HG03575 (cell line): ENCODE results near the gene CEP131.

Experiments used
- ATAC-seq: cut with Tn5 transposase; IDR thresholded peaks from one replicate; pipeline ENCODE4 v1.9.1; 2021; ENCODE audit not compliant: unreplicated experiment, insufficient number of reproducible peaks, low FRiP score; ENCODE audit errors: extremely low read depth

Gene CEP131

DNA sequence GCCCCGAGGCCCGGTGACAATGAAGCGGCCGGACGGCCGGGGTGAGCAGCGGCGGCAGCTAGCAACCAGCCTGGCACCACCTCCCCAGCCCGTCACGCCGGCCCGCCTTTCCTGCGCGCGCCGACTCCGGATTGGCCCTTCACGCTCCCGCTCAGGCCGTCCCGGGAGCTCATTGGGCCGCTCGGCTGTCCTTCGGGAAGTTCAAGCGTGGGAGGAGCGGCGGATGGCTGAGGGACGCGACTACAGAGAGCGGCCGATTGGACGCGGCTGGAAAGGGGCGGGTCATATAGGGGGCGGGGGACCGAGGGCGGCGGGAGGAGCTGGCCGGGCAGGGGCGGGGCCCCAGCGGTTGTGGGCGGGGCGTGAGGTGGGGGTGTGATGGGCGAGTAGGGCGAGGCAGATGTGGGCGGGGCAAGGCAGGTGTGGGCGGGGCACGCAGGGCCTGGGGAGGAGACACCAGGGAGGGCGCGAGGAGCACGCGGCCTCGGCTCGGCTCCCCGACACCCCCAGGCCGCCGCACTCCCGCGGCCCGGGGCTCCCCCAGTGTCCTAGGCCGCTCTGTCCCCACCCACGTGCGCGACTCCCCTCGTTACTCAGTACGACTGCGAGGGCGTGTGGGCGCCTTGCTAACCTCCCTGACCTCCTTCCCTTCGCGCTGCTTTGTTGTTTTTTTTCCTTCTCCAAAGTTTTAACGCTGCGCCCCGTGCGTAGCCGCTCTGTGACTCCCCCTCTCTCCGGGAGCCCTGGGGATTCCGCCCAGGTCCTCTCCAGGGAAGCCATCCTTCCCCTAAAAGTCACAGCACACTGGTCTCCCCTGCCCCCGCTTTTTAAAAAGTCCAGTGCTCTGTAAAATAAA, at the start of gene CEP131:
CEP131 (minus strand) TSS at position 60 of the 856 bp plus-strand sequence. CDS start 2,909 bp downstream, outside the sequence.
- peak; percentile 74 for ATAC-seq

DNA sequence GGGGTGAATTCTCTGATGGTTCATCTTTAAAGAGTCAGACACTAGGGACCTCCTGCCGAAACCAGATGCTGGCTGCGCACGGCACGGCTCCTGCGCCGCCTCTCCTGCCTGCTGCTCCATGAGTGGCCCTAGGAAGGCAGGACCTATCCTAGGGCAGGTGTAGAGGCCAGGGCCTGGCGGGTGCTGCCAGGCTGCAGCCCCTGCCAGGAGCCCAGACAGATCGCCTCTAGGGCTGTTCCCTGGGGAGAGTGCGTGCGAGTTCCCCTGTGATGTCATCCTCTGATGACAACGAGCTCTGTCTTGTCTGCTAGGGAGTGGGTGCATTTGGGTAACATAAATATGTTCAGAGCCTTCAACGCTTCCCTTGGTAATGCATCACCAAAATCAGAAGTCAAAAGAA, 48.5 kb upstream of the CEP131 start:
- no peak for ATAC-seq

DNA sequence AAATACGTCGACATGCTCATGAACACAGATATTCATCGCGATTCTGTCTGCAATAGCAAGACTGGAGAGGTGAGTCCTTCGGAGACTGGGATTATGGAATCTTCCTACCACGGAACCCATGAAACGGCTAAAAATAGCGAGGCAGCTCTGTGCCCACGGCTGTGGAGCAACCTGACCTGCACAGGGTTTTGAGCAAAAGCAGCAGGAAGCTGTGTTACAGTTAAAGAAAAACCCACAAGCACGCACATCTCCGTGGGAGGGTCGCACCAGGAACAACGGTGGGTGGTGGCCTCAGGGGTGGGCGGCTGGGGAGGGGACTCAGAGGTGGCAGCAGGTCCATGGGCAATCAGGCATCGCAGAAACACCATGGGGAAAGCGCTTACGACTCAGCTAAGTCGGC, 47.5 kb upstream of the CEP131 start:
- no peak for ATAC-seq

DNA sequence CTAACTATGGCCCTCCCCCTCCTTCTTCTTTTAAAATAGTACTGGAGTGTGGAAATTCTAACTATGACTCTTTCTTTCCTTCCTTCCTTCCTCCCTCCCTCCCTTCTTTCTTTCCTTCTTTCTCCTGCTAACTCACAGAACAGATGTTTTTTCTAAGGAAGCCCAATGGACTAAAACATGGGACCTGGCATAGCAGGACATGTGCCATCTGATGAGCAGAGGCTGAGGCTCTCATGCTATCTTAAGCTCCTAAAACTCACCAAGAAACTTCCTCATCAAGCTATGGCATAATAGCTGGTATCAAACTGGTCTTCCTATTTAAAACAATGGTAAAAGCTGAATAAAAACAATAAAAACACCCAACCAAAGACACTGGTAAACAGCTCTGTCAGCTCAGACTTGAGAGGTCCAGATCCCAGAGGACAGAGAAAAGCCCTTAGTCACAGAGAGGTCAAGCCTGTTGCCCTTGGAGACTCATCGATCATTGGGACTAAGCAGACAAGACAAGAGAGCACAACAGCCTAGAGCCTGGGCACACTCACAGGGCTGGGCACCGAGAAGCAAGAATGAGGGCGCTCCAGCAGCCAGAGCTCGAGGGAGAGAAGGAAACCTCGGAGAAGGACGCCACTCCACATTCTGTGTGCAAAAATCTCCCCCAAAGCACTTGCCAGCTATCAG, 44.8 kb upstream of the CEP131 start:
- ATAC-seq, result no peak

DNA sequence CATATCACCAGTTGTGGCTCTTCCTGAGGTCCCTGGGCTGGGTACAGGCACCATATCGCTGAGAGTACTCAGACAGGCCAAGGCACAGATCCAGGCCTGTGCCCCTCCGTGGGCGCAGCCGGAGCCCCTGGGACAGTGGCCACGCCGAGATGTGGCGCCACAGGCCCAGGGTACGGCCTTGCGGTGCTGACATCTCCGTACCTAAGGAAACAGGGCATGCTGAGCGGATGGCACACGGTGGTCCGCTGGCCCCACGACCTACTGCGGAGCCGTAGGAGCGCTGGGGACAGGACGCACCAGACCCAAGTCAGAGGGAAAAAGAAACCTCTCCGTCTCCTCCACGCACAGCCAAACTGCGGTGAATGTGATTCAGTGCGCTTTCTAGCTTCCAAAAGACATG, 42.8 kb upstream of the CEP131 start:
- no peak for ATAC-seq

DNA sequence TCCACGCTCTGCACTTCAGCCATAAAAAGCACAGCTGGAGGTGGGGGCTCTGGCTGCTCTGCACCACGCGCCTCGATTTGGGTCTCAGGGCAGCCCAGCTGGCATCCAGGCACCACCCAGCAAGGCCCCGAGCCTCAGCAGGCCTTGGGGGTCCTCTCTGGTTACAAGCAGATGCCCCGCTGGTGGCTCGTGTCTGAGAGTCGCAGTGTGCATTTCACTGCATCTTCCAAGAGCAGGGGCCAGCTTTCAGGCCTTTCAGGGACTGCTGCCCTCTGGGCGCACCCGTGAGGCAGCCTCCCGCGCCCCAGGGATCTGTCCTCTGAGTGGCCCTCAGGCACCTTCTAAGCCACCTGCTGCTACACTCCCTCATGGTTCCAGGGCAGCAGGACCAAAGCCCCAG, 41.9 kb upstream of the CEP131 start:
- ATAC-seq, result no peak

DNA sequence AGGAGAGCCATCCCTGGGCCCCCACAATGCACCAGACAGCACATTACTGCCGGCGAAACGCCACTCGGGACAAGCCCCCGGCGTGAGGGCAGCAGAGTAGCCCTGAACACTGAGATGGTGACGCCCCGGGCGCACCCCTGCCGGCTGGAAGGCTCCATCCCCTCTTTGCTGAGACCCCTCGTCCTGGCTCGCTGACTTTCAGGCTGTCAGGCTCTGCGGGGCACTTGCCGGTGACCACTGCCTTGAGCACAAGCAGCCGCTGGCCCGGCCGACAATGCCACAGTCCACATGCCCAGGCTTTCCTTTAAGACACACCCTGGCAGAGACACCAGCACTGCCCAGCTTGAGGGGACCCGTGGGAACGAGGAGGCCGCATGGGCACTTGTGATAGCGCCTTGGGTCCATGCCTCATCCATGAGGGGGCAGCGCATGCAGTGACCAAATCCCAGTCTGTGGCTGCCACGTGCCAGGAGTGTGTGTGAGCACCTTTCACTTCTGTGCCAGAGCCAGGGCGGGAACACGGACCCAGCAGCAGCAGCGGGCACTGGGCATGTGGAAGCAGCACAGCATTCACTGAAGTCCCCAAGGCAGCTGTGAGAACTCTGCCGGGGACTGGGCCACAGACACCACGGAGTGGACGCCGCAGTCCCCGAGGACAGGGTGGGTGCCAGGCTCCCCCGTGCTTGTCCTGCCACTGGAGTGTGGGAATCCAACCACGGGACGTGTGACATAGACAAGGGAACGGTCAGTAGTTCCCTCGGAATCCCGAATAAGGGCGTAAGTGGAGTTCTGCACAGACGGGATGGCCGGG, 40.8 kb upstream of the CEP131 start:
- no peak for ATAC-seq

DNA sequence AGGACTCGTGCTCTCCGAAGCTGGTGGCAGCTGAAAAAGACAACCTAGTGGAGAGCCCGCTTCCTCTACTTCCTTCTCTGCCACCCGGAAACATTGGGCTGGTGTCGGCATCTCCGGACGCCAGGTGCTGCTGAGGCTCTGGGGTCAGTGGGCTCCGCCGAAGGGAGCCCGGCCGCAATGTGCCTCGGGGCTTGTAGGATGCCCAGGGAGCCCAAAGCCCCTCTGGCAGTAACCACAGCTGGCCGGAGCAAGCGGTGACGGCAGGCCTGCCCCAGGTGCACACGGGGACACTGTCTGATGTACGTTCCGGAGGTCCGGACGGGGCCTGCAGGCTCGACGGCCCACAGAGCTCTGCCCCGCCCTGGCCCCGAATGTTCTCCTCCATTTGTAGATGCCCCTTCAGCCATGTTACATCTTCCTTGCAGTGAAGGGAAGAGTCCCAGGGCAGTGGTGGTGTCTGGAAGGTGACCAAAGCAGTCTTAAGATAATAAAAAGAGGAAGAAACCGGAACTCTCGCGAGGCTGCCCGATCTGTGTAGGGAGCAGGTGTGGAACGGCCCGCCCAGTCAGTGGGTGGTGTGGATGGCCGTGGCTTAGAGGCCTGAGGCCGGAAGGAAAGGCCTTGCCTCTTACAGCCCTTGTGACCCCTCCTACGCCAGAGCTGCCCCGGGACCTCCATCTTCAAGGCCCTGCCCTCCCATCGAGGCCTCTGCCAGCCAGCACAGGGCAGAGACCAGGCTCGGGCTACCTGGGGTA, 39.0 kb upstream of the CEP131 start:
- ATAC-seq, result no peak

DNA sequence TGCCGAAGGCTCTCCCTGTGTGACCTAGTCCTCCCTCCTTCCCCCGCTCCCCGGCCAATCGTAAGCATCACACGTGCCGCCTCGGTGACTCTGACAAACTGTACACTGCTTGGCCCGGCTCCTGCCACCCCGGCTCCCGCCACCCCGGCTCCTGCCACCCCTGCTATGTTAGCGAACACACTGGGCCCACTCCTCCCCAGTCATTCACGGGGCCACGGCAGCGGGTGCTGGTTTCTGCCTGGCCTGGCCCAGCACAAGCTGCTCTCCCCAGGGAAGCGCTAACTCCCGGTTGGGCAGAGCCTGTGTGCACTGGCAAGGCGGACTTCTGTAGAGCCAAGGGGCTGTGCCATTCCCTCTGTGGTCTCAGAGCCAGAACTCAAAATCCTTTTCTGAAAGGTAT, 38.3 kb upstream of the CEP131 start:
- ATAC-seq, result no peak

DNA sequence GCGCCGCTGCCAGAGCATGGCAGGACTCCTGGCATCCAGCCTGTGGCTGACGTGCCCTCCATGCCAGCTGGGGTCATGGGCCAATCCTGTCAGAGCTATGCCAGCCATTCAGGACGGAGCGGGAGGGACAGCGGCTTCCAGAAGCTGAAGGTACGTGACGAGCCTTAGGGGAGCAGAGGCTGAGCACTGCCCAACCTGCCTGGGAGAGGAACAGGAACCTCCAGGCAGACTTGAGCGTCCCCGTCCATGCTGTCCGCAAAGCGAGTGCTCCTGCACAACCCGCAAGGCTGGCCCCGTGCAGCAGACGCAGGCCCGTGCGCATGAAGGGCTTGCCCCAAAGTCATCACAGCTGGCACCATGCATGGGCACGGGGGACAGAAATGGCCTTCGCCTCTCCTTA, 37.9 kb upstream of the CEP131 start:
- no peak for ATAC-seq

DNA sequence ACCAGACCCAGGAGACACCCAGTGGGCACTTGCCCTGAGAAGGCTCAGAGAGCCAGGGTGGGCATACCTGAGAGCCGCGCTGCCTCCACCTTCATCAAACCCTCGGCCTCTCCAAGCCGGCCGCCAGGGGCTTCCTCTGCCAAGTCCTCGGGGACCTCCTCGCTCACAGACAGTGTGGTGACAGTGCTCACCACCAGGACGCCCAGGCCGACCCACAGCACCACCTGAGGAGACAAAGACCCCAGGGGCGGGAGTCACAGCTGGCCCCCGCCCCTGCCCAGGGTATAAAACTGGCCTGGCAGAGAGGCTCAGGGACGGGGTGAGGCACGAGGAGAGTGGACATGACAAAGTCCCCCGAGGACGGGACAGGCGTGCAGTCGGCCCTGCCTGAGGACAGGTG, 37.4 kb upstream of the CEP131 start:
- no peak for ATAC-seq

DNA sequence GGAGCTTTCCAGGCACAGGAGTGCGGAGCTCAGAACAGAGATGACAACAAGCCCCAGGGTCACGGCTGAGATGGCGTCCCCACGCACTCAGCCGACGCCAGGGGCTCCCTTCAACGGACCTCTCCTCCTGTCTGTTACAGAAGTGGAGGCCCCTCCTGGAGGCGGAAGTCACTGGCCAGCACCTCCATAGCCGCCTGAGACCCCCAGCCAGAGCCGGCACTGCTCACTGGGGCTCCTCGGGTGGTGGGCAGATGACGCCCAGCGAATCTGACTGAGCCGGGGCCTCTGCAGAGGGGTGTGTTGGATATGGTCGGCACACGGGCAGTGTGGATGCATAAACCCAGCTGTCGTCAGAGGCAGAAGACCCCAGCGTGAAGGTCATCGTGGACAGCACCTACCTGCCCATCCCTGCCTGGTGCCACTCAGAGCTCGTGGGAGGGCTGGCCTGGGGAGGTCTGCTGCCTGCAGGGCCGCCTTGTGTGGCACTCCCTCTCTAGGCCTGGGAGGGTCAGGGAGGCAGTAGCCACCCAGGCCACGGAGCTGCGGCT, 36.4 kb upstream of the CEP131 start:
- no peak for ATAC-seq

DNA sequence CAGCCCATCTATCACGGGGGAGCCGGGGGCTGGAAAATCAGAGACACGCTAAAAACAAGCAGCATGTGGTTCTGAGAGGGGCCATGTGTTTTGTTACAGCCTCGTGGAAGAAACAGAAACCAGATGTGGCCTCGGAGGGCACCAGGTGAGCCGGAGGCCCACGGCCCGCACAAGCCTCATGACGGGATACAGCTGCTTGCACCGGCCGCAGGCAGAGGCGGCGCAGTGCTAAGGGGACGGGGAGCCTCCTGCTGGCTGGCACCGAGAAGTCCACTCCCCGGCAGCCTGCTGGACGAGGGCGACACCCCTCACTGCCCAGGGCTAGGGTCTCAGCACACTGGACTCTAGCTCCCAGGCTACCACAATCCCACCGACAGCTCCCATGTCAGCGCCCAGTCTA, 35.5 kb upstream of the CEP131 start:
- no peak for ATAC-seq

DNA sequence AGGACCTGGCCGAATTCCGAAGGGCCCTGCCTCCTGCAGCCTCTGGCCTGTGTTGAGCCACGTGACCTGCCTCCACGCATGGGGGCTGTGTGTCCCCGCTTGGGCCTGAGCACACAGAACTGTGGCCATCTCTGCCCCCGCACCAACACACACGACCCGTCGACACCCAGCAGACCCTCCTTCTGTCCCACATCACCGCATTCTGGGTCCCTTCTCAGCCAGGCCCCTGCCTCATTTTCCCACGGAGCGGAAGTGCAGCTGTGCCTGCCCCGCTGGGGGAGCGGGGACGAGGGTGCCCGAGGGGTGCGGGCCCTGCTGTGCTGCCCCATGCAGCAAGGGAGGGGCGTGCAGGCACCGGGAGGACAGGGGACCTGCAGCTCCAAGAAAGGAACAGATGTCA, 34.8 kb upstream of the CEP131 start:
- ATAC-seq, result no peak

DNA sequence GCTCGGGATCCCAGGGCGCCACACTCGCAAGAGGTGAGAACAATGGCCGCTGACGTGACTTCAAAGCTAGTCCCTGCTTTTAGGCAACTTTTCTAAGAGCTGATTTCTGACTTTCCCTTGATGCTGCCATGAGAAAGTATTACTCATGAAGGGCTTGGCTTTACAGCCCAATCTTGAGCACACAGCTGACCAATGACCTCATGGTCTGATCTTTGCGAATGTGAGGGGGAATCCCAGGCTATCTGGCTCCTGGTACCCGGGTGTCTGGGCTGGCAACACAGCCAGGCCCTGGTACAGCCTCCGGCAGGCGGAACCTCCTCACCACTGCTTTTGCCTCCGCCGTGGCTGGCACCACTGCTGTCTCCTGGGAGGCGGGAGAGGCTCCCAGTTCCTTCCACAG, 33.9 kb upstream of the CEP131 start:
- no peak for ATAC-seq

DNA sequence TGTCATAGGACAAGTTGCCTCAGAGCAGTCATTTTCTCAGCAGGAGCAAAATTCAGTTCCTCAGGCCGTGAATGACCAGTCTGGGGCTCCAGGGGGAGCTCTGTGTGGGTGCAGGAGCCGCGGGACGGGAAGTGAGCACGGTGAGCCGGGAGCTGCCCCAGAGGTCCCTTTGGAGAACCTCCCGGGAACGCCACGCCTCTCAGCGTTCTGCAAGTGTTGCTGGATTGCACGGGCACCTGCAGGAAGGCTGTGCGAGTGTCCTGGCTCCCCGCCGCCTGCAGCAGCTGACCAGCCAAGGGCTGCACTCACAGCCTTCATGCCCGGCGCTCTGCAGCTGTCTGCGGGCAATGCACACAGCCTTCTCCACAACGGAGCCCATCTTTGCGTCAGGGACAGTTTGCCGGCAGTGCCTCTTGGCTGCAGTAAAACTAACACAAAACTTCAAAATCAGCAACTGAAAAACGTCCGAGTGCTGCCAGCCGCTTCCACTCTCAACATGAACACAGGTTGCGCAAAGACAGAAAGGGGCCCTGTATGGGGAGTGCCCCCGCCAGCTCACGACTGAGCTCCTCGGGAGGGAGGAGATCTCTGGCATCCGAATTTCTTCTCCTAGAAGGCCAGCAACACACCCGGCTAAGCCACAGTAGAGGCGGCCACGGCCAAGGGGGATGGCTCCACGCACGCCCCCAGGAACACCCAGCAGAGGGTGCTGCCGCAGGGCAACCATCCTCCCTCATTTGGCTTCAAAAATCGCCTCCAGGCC, 32.4 kb upstream of the CEP131 start:
- ATAC-seq, result no peak

DNA sequence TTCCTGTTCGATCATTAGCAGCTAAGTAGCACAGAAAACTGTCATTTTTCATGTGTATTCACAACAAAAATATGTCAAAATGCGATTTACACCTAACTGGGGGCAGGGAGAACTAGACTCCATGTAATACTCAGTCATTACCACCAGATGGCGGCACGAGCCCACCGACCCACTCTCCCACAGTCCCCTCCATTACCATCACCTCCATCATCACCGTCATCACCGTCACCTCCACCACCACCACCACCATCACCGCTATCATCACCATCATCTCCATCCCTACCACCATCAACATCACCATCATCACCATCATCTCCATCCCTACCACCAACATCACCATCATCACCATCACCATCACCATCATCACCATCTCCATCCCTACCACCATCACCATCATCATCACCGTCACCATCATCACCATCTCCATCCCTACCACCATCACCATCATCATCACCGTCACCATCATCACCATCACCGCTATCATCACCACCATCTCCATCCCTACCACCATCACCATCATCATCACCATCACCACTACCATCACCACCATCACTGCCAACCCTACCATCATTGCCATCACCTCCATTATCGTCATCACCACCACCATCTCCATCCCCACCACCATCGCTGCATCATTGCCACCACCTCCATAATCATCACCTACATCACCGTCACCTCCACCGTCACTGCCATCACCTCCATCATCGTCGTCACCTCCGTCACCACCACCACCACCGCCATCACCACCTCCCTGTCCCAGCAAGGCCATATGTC, 30.8 kb upstream of the CEP131 start:
- ATAC-seq, result no peak

DNA sequence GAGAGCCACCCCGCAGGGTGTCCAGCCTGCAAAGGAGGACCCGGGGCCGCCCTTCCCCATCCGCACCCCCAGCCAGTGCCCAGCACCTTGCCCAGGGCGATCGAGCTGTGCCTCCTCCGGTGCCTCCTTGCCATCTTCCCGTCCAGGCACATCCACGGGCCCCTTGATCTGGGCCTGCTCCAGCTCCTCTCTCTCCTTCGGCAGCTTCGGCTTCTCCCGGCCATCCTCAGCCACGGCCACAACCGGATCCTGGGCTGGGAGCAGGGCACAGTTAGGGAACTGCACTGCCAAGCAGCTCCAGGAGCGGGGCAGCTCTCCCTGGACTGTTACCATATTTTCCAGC, 30.2 kb upstream of the CEP131 start:
- no peak for ATAC-seq
